Central memory CD8-positive, alpha-beta T cell (primary cell): ENCODE data around the gene RNF152.

Experiments
- ATAC-seq: fragments of 150-1000 bp; cut with Tn5 transposase; replicated peaks from 2 replicates; pipeline ENCODE4 v1.10.0; 2022; ENCODE audit warnings: mild to moderate bottlenecking, moderate FRiP score, moderate number of reproducible peaks; ENCODE audit not compliant: poor library complexity, severe bottlenecking; ENCODE audit errors: extremely low read depth
- DNase-seq, 2 donors: peaks; one replicate each; pipeline ENCODE4 v3.0.0; 2021; ENCODE audit warnings: low spot score in 2 of 2
- H3K27ac Mint-ChIP-seq: one replicate; pipeline ENCODE4 v1.8.0; 2022; ENCODE audit warnings: low read depth, mild to moderate bottlenecking, moderate library complexity, mixed read lengths
- H3K27me3 Mint-ChIP-seq: one replicate; pipeline ENCODE4 v1.8.0; 2022; ENCODE audit warnings: mixed read lengths
- H3K36me3 Mint-ChIP-seq: one replicate; pipeline ENCODE4 v1.8.0; 2022; ENCODE audit warnings: mild to moderate bottlenecking, moderate library complexity, mixed read lengths; ENCODE audit not compliant: insufficient read depth
- H3K4me1 Mint-ChIP-seq: one replicate; pipeline ENCODE4 v1.8.0; 2022; ENCODE audit warnings: mixed read lengths
- H3K4me3 Mint-ChIP-seq: one replicate; pipeline ENCODE4 v1.8.0; 2022; ENCODE audit warnings: mild to moderate bottlenecking, moderate library complexity, mixed read lengths
- H3K9me3 Mint-ChIP-seq: one replicate; pipeline ENCODE4 v1.8.0; 2022; ENCODE audit warnings: mixed read lengths

Gene RNF152

GRCh38 chr18:61774846-61775245, 118.0 kb downstream of the RNF152 start:
- ATAC-seq (no peak), DNase-seq (no peak)
- Mint-ChIP-seq H3K9me3 (peaks cover 14% of the 10 kb centered on the region), H3K36me3 (peaks cover 2% of the 10 kb centered on the region), H3K4me1 (no peaks in the 10 kb centered on the region), H3K4me3 (no peak overlapping the region), H3K27ac (no peak overlapping the region), H3K27me3 (peaks cover 6% of the 10 kb centered on the region)

- H3K27me3 Mint-ChIP-seq, result peaks cover 14% of the 10 kb centered on the region
- ATAC-seq, result no peak
- H3K27ac Mint-ChIP-seq, result no peak overlapping the region
- H3K36me3 Mint-ChIP-seq, result no peaks in the 10 kb centered on the region
- no peak for DNase-seq
- no peak overlapping the region for H3K4me3 Mint-ChIP-seq
- H3K9me3 Mint-ChIP-seq, result peaks cover 10% of the 10 kb centered on the region
- no peaks in the 10 kb centered on the region for H3K4me1 Mint-ChIP-seq
Measured at GRCh38 chr18:61772293-61772848, 120.4 kb downstream of the RNF152 start.

GRCh38 chr18:61771861-61772260, 120.9 kb downstream of the RNF152 start:
- Mint-ChIP-seq H3K27me3 (peaks cover 14% of the 10 kb centered on the region), H3K27ac (no peak overlapping the region), H3K4me3 (no peak overlapping the region), H3K4me1 (no peaks in the 10 kb centered on the region), H3K36me3 (no peaks in the 10 kb centered on the region), H3K9me3 (peaks cover 10% of the 10 kb centered on the region)
- ATAC-seq (no peak), DNase-seq (no peak)

- no peaks in the 10 kb centered on the region for H3K36me3 Mint-ChIP-seq
- no peak for DNase-seq
- no peaks in the 10 kb centered on the region for H3K9me3 Mint-ChIP-seq
- H3K4me1 Mint-ChIP-seq, result peaks cover 3% of the 10 kb centered on the region
- no peak overlapping the region for H3K27ac Mint-ChIP-seq
- no peak for ATAC-seq
- no peak overlapping the region for H3K4me3 Mint-ChIP-seq
- peaks cover 14% of the 10 kb centered on the region for H3K27me3 Mint-ChIP-seq
Measured at GRCh38 chr18:61770279-61770678, 122.5 kb downstream of the RNF152 start.

GRCh38 chr18:61766266-61766884, 126.4 kb downstream of the RNF152 start:
- Mint-ChIP-seq H3K27ac (no peak overlapping the region), H3K36me3 (peaks cover 1% of the 10 kb centered on the region)
- no peak for ATAC-seq

GRCh38 chr18:61765097-61765496, 127.7 kb downstream of the RNF152 start:
- peaks cover 1% of the 10 kb centered on the region for H3K36me3 Mint-ChIP-seq
- DNase-seq, result no peak

More at GRCh38 chr18:61766266-61766884, 126.4 kb downstream of the RNF152 start:
- Mint-ChIP-seq H3K4me3 (no peak overlapping the region), H3K4me1 (peaks cover 18% of the 10 kb centered on the region), H3K9me3 (no peaks in the 10 kb centered on the region), H3K27me3 (peaks cover 17% of the 10 kb centered on the region)
- no peak for DNase-seq

GRCh38 chr18:61764381-61764780, 128.4 kb downstream of the RNF152 start:
- DNase-seq, result no peak
- H3K4me3 Mint-ChIP-seq, result no peak overlapping the region
- peaks cover 1% of the 10 kb centered on the region for H3K36me3 Mint-ChIP-seq
- peaks cover 6% of the 10 kb centered on the region for H3K9me3 Mint-ChIP-seq
- ATAC-seq, result peak; percentile 56
- H3K27ac Mint-ChIP-seq, result no peak overlapping the region
- peaks cover 18% of the 10 kb centered on the region for H3K4me1 Mint-ChIP-seq
- peaks cover 28% of the 10 kb centered on the region for H3K27me3 Mint-ChIP-seq

More at GRCh38 chr18:61765097-61765496, 127.7 kb downstream of the RNF152 start:
- H3K27me3 Mint-ChIP-seq, result peaks cover 27% of the 10 kb centered on the region
- H3K27ac Mint-ChIP-seq, result no peak overlapping the region
- peaks cover 5% of the 10 kb centered on the region for H3K9me3 Mint-ChIP-seq
- no peak for ATAC-seq
- no peak overlapping the region for H3K4me3 Mint-ChIP-seq
- H3K4me1 Mint-ChIP-seq, result peaks cover 18% of the 10 kb centered on the region

- DNase-seq, result no peak
- ATAC-seq, result no peak
- no peak overlapping the region for H3K4me3 Mint-ChIP-seq
- H3K9me3 Mint-ChIP-seq, result peaks cover 6% of the 10 kb centered on the region
- peaks cover 20% of the 10 kb centered on the region for H3K27me3 Mint-ChIP-seq
- peaks cover 18% of the 10 kb centered on the region for H3K4me1 Mint-ChIP-seq
- no peak overlapping the region for H3K27ac Mint-ChIP-seq
- H3K36me3 Mint-ChIP-seq, result peaks cover 1% of the 10 kb centered on the region
Measured at GRCh38 chr18:61761875-61762274, 130.9 kb downstream of the RNF152 start.
